ENCODE results near the gene HTRA3.

HTRA3 gene

GRCh38 chr4:8350841-8351461 is 81.4 kb downstream of the HTRA3 start:
- TF ChIP-seq JUND (IDR thresholded peaks at IDR 0.05; ENCODE audit: low read depth), result no peak
- in situ Hi-C loops (cut with HindIII; ENCODE audit: low pct_unique_long_range_greater_than_20kb, low sequenced_read_pairs), result no loop called here
- no peak for DNase-seq (ENCODE audit: low read depth in 1 of 2, low spot score in 1 of 2)

GRCh38 chr4:8351931-8352367 is 82.4 kb downstream of the HTRA3 start:
- in situ Hi-C loops (cut with HindIII; ENCODE audit: low pct_unique_long_range_greater_than_20kb, low sequenced_read_pairs), result no loop called here
- TF ChIP-seq JUND (IDR thresholded peaks at IDR 0.05; ENCODE audit: low read depth), result no peak
- DNase-seq (ENCODE audit: low read depth in 1 of 2, low spot score in 1 of 2), result peak; percentile 32 to 69

- in situ Hi-C loops (cut with HindIII; ENCODE audit: low pct_unique_long_range_greater_than_20kb, low sequenced_read_pairs), result no loop called here
These were observed 83.0 kb downstream of the HTRA3 start for GRCh38 chr4:8352368-8353157.

GRCh38 chr4:8353158-8353669 is 83.7 kb downstream of the HTRA3 start:
- no peak for DNase-seq (ENCODE audit: low read depth in 1 of 2, low spot score in 1 of 2)
- TF ChIP-seq JUND (IDR thresholded peaks at IDR 0.05; ENCODE audit: low read depth), result no peak
- in situ Hi-C loops (cut with HindIII; ENCODE audit: low pct_unique_long_range_greater_than_20kb, low sequenced_read_pairs), result no loop called here

More at GRCh38 chr4:8352368-8353157, 83.0 kb downstream of the HTRA3 start:
- TF ChIP-seq JUND (IDR thresholded peaks at IDR 0.05; ENCODE audit: low read depth), result no peak
- DNase-seq (ENCODE audit: low read depth in 1 of 2, low spot score in 1 of 2), result no peak

- in situ Hi-C loops (cut with HindIII; ENCODE audit: low pct_unique_long_range_greater_than_20kb, low sequenced_read_pairs), result no loop called here
- TF ChIP-seq JUND (IDR thresholded peaks at IDR 0.05; ENCODE audit: low read depth), result no peak
- no peak for DNase-seq (ENCODE audit: low read depth in 1 of 2, low spot score in 1 of 2)
These were observed 84.4 kb downstream of the HTRA3 start for GRCh38 chr4:8353912-8354453.

GRCh38 chr4:8355306-8355705 is 85.8 kb downstream of the HTRA3 start:
- no peak for DNase-seq (ENCODE audit: low read depth in 1 of 2, low spot score in 1 of 2)
- in situ Hi-C loops (cut with HindIII; ENCODE audit: low pct_unique_long_range_greater_than_20kb, low sequenced_read_pairs), result no loop called here
- no peak for TF ChIP-seq JUND (IDR thresholded peaks at IDR 0.05; ENCODE audit: low read depth)

GRCh38 chr4:8355864-8356565 is 86.5 kb downstream of the HTRA3 start:
- DNase-seq (ENCODE audit: low read depth in 1 of 2, low spot score in 1 of 2), result no peak
- TF ChIP-seq JUND (IDR thresholded peaks at IDR 0.05; ENCODE audit: low read depth), result no peak
- in situ Hi-C loops (cut with HindIII; ENCODE audit: low pct_unique_long_range_greater_than_20kb, low sequenced_read_pairs), result no loop called here

Data from T47D (cell line).